GM21528 (cell line): ENCODE data around the gene MAGED2.
"Not testable (repeated sequence)": the region's sequence is repeated elsewhere in the genome, so short reads cannot be mapped to it uniquely, and the experiment has no call there.

Source experiments
- ATAC-seq: cut with Tn5 transposase; IDR thresholded peaks from one replicate; pipeline ENCODE4 v1.9.1; 2021; ENCODE audit warnings: mild to moderate bottlenecking, moderate library complexity; ENCODE audit not compliant: unreplicated experiment, low FRiP score

Gene MAGED2

DNA sequence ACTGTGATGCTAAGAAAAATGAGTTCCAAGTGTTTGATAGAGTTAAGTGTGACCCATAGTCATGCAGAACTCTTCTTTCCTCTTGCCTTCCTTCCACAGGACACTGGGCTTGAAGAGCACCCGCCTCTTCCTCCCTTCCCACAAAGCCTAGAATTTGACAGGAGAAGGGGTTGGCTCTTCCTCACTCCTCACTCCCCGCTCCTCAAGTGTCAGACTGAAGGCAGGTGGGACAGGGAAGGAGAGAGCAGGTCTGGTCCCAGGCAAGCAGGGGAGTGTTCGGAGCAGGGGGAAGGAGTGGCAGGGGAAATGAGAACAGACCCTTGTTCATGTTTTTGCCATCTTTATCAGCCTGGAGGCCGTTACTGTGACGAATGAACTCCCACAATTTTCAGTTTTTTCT, 10.7 kb downstream of the MAGED2 start:
- ATAC-seq = no peak

DNA sequence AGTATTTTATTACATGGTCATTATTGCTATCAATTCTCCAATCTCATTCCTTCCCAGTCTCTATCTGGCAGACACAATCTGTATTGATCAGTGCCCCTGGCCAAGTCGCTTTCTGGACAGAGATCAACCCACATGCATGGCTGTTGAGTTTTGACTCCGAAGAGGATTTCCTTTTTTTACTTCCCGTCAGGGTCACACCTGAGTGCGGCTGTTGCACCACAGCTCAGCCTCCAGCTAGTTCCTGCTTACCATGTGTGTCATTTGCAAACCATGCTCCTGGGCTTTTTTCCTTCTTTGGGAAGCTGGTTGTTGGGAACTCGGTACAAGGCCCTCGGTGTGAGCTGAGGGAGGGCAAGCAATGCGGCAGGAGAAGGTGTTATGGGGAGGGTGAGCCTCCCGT, 11.7 kb downstream of the MAGED2 start:
- no peak for ATAC-seq

- ATAC-seq = no peak
Observed at GRCh38 chrX:54820737-54821136, 13.2 kb downstream of the MAGED2 start.

GRCh38 chrX:54821310-54821709, 13.8 kb downstream of the MAGED2 start:
- no peak for ATAC-seq

GRCh38 chrX:54824195-54824594, 16.6 kb downstream of the MAGED2 start:
- no peak for ATAC-seq

DNA sequence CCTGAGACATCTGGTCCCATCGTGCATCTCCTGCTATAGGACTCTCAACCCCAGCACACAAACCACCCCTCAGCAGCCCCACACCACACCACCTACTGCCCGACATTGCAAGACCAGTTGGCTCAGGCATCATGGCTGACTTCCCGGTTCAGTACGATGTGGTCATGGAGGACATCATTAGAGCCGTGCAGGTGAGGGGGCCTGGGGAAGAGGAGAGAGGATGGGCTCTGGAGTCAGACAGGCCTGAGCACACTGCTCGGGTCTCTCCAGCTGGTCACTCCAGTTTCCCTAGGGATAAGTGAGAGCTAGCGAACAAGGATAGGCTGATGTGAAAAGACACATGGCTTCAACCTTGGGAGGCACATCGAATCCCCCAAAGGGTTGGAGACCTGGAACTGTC, 17.2 kb downstream of the MAGED2 start:
- ATAC-seq = no peak

- ATAC-seq = no peak
Observed at GRCh38 chrX:54825716-54826438, 18.3 kb downstream of the MAGED2 start.

- ATAC-seq = no peak
Observed at GRCh38 chrX:54826598-54826997, 19.1 kb downstream of the MAGED2 start.

GRCh38 chrX:54838583-54838982, 31.0 kb downstream of the MAGED2 start:
- no peak for ATAC-seq

- ATAC-seq = not testable (repeated sequence)
Observed at GRCh38 chrX:54841184-54841874, 33.8 kb downstream of the MAGED2 start.

DNA sequence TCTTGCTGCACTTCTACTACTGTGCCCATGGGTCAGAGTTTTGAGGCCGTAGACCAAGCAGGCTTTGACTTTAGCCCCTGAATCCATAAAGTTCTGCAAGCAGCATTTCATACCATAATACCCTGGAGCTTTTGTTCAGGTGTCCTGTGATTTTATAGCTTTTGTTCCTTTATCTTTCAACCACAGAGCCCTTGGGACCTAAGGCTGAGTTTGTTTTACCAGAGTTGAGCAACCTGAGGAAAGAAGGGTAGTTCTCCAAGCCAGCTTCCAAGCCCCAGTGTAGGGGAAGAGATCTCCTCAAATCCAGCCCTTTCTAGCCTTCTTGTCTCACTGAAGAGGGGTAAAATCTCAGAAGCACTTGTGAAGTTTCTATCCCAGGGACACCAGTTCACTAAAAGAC, 35.1 kb downstream of the MAGED2 start:
- no peak for ATAC-seq

DNA sequence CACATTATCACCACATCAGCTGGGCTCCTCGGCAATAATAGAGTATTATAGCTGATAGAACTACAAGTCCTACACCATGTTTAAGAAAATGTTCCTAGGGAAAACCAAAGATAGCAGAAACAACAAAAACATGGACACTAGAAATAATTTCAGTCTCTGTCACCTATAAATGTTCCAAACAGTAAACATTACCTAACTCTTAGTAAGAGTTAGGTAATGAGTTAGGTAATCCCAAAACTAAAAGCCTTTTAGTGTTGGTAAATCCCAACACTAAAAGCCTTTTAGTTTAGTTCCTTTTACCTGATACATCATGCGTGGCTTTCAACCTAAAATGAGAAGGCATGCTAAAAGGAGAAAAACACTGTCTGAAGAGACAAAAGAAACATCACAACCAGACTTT, 35.5 kb downstream of the MAGED2 start:
- ATAC-seq = no peak

- not testable (repeated sequence) for ATAC-seq
Observed at GRCh38 chrX:54847700-54848099, 40.2 kb downstream of the MAGED2 start.

- no peak for ATAC-seq
Observed at GRCh38 chrX:54865208-54865607, 57.7 kb downstream of the MAGED2 start.
